GM21447 (cell line): Measurements from ENCODE around the gene ZSWIM1.

Experiments
- ATAC-seq: cut with Tn5 transposase; IDR thresholded peaks from one replicate; pipeline ENCODE4 v1.9.1; 2021; ENCODE audit not compliant: unreplicated experiment

The ZSWIM1 gene

GRCh38 chr20:45880988-45881788 lies at the start of gene ZSWIM1:
Gene ZSWIM1, plus strand, starts transcription at chr20:45881227. Its CDS starts 1,366 bp downstream, at chr20:45882593.
- peak; percentile 95 for ATAC-seq

- no peak for ATAC-seq
Measured at GRCh38 chr20:45832619-45833018, 48.4 kb upstream of the ZSWIM1 start.

- ATAC-seq, result no peak
Measured at GRCh38 chr20:45833030-45833882, 47.8 kb upstream of the ZSWIM1 start, which contains the start of gene SNX21. Gene SNX21, plus strand, starts transcription at chr20:45833799. Its CDS starts 121 bp downstream, at chr20:45833920.

GRCh38 chr20:45833883-45834796 lies 46.9 kb upstream of the ZSWIM1 start:
- ATAC-seq, result no peak

GRCh38 chr20:45834797-45835161 lies 46.2 kb upstream of the ZSWIM1 start:
- ATAC-seq, result no peak

GRCh38 chr20:45835329-45835765 lies 45.7 kb upstream of the ZSWIM1 start:
- ATAC-seq, result no peak

- ATAC-seq, result no peak
Measured at GRCh38 chr20:45835825-45836224, 45.2 kb upstream of the ZSWIM1 start.

- ATAC-seq, result no peak
Measured at GRCh38 chr20:45836841-45837240, 44.2 kb upstream of the ZSWIM1 start.

- no peak for ATAC-seq
Measured at GRCh38 chr20:45840700-45841198, 40.3 kb upstream of the ZSWIM1 start.

- ATAC-seq, result no peak
Measured at GRCh38 chr20:45841407-45842129, 39.5 kb upstream of the ZSWIM1 start.

- ATAC-seq, result peak; percentile 66
Measured at GRCh38 chr20:45842169-45842812, 38.7 kb upstream of the ZSWIM1 start.

- ATAC-seq, result no peak
Measured at GRCh38 chr20:45843506-45843905, 37.5 kb upstream of the ZSWIM1 start.

GRCh38 chr20:45845452-45845851 lies 35.6 kb upstream of the ZSWIM1 start:
- no peak for ATAC-seq

- ATAC-seq, result no peak
Measured at GRCh38 chr20:45848421-45848820, 32.6 kb upstream of the ZSWIM1 start.

GRCh38 chr20:45848969-45849582 lies 32.0 kb upstream of the ZSWIM1 start:
- ATAC-seq, result no peak

- ATAC-seq, result no peak
Measured at GRCh38 chr20:45850238-45850637, 30.8 kb upstream of the ZSWIM1 start.

- ATAC-seq, result no peak
Measured at GRCh38 chr20:45850926-45851325, 30.1 kb upstream of the ZSWIM1 start.

- no peak for ATAC-seq
Measured at GRCh38 chr20:45851501-45851900, 29.5 kb upstream of the ZSWIM1 start.

GRCh38 chr20:45852326-45852725 lies 28.7 kb upstream of the ZSWIM1 start:
- no peak for ATAC-seq
